Trophoblast cell (in vitro differentiated cells and primary cell): ENCODE results near the gene HDAC7.

ENCODE experiments used
- DNase-seq, 2 donors: peaks; one replicate each; pipeline ENCODE4 v3.0.0-alpha.2; 2016
- H2AFZ ChIP-seq: 2 replicates; pipeline ENCODE4 v1.6.1; 2013; ENCODE audit warnings: low read length, moderate library complexity, mild to moderate bottlenecking; ENCODE audit not compliant: insufficient read depth, poor library complexity
- H2AK5ac ChIP-seq: 2 replicates; pipeline ENCODE4 v1.6.1; 2013; ENCODE audit warnings: mild to moderate bottlenecking, low read length
- H2BK120ac ChIP-seq: 2 replicates; pipeline ENCODE4 v1.6.1; 2013; ENCODE audit warnings: low read length, mild to moderate bottlenecking, moderate library complexity; ENCODE audit not compliant: insufficient read depth, poor library complexity
- H2BK12ac ChIP-seq: 2 replicates; pipeline ENCODE4 v1.6.1; 2013; ENCODE audit warnings: mild to moderate bottlenecking, low read length, moderate library complexity
- H2BK5ac ChIP-seq: 2 replicates; pipeline ENCODE4 v1.6.1; 2013; ENCODE audit warnings: low read length, low read depth, moderate library complexity, mild to moderate bottlenecking; ENCODE audit not compliant: poor library complexity
- H3K14ac ChIP-seq: 2 replicates; pipeline ENCODE4 v1.6.1; 2013; ENCODE audit warnings: mild to moderate bottlenecking, low read length
- H3K18ac ChIP-seq: 2 replicates; pipeline ENCODE4 v1.6.1; 2013; ENCODE audit warnings: mild to moderate bottlenecking, low read length
- H3K23ac ChIP-seq: 2 replicates; pipeline ENCODE4 v1.6.1; 2013; ENCODE audit warnings: low read length
- H3K27ac ChIP-seq: 2 replicates; pipeline ENCODE4 v1.5.1; 2013; ENCODE audit warnings: low read depth, mild to moderate bottlenecking, inconsistent platforms, low read length, moderate library complexity
- H3K27me3 ChIP-seq: 2 replicates; pipeline ENCODE4 v1.6.1; 2013; ENCODE audit warnings: inconsistent platforms, mild to moderate bottlenecking, low read length, moderate library complexity; ENCODE audit not compliant: insufficient read depth
- H3K36me3 ChIP-seq, 2 experiments: 1 replicate in 1 of 2; 2 replicates in 1 of 2; pipeline ENCODE4 v1.6.1; 2013; ENCODE audit warnings: low read length in 2 of 2, mild to moderate bottlenecking in 2 of 2, moderate library complexity in 1 of 2; ENCODE audit not compliant: insufficient read depth in 2 of 2, control insufficient read depth in 1 of 2
- H3K4ac ChIP-seq: 2 replicates; pipeline ENCODE4 v1.6.1; 2013; ENCODE audit warnings: low read depth, mild to moderate bottlenecking, low read length, moderate library complexity
- H3K4me1 ChIP-seq, 2 experiments: 1 replicate in 1 of 2; 2 replicates in 1 of 2; pipeline ENCODE4 v1.6.1; 2013; ENCODE audit warnings: low read length in 2 of 2, mild to moderate bottlenecking in 2 of 2, moderate library complexity in 1 of 2; ENCODE audit not compliant: insufficient read depth in 2 of 2, control insufficient read depth in 1 of 2
- H3K4me2 ChIP-seq: 2 replicates; pipeline ENCODE4 v1.6.1; 2013; ENCODE audit warnings: inconsistent platforms, mild to moderate bottlenecking, low read length, moderate library complexity
- H3K4me3 ChIP-seq: 2 replicates; pipeline ENCODE4 v1.5.1; 2013; ENCODE audit warnings: mild to moderate bottlenecking, low read depth, low read length, inconsistent platforms
- H3K79me1 ChIP-seq: one replicate; pipeline ENCODE4 v1.6.1; 2013; ENCODE audit warnings: low read length
- H3K79me2 ChIP-seq: 2 replicates; pipeline ENCODE4 v1.6.1; 2013; ENCODE audit warnings: low read length, mild to moderate bottlenecking; ENCODE audit not compliant: control insufficient read depth, insufficient read depth, poor library complexity
- H3K9ac ChIP-seq: 2 replicates; pipeline ENCODE4 v1.6.1; 2013; ENCODE audit warnings: mild to moderate bottlenecking, low read length
- H3K9me3 ChIP-seq: 2 replicates; pipeline ENCODE4 v1.6.1; 2013; ENCODE audit warnings: low read depth, mild to moderate bottlenecking, control low read depth, inconsistent platforms, low read length; ENCODE audit not compliant: insufficient read depth
- H4K12ac ChIP-seq: 2 replicates; pipeline ENCODE4 v1.6.1; 2013; ENCODE audit warnings: low read depth, mild to moderate bottlenecking, low read length, moderate library complexity
- H4K8ac ChIP-seq: 2 replicates; pipeline ENCODE4 v1.6.1; 2013; ENCODE audit warnings: low read depth, mild to moderate bottlenecking, low read length, moderate library complexity
- H4K91ac ChIP-seq: one replicate; pipeline ENCODE4 v1.6.1; 2013; ENCODE audit warnings: low read depth, mild to moderate bottlenecking, low read length, moderate library complexity
- WGBS: extraction: QIAGEN DNeasy Blood & Tissue Kit; methylation state at CpG from one replicate; pipeline ENCODE4 v1.1.7; 2013; ENCODE audit warnings: missing lambda C conversion rate; ENCODE audit not compliant: insufficient read length, insufficient coverage; ENCODE audit errors: extremely low coverage; 5-methylcytosine and 5-hydroxymethylcytosine counted together

The HDAC7 gene

GRCh38 chr12:47789712-47790489 lies 29.8 kb downstream of the HDAC7 start:
- H3K14ac ChIP-seq, result no peak overlapping the region

DNA sequence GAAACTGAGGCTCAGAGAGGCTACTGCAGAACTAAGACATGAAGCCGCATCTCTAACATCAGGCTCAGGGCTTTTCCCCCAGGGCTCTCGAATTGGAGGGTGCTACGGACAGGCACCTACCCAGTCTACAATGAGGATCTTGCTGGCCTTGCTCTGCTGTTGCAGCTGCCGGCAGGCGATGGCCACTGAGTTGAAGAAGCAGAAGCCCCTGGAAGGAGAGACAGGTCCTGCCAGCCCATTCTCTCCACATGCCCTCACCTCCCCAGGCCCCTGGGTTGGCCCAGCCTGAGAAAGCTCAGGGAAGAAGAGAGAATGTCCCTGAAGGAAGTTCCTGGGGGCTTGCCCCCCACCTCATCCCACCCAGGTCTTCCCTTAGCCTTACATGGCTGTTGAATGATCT lies 30.6 kb downstream of the HDAC7 start:
- Histone ChIP-seq H2AK5ac (no peak overlapping the region), H3K9ac (no peak overlapping the region), H4K8ac (no peak overlapping the region), H3K9me3 (peaks cover 4% of the 10 kb centered on the region), H4K12ac (no peak overlapping the region), H3K4ac (no peak overlapping the region), H2BK12ac (no peak overlapping the region), H3K79me2 (no peaks in the 10 kb centered on the region), H3K27ac (no peak overlapping the region), H4K91ac (no peak overlapping the region), H2BK120ac (no peak overlapping the region), H3K23ac (no peak overlapping the region), H3K79me1 (no peaks in the 10 kb centered on the region), H3K36me3 (peaks cover 89 to 94% of the 10 kb centered on the region in 2 experiments), H3K14ac (no peak overlapping the region), H3K4me1 (no peaks in the 10 kb centered on the region), H3K27me3 (no peaks in the 10 kb centered on the region), H3K4me2 (no peak overlapping the region), H3K4me3 (no peak overlapping the region), H2BK5ac (no peak overlapping the region), H3K18ac (no peak overlapping the region), H2AFZ (no peak overlapping the region)
- no CpG with 5 or more reads among the region's 5 CpGs for WGBS
- no peak for DNase-seq

More at GRCh38 chr12:47789712-47790489, 29.8 kb downstream of the HDAC7 start:
- Histone ChIP-seq H3K79me1 (no peaks in the 10 kb centered on the region), H3K36me3 (peaks cover 90 to 94% of the 10 kb centered on the region in 2 experiments), H4K91ac (no peak overlapping the region), H3K9me3 (peaks cover 4% of the 10 kb centered on the region), H2BK120ac (no peak overlapping the region), H2BK5ac (no peak overlapping the region), H3K27ac (no peak overlapping the region), H4K8ac (no peak overlapping the region), H3K18ac (no peak overlapping the region), H3K27me3 (no peaks in the 10 kb centered on the region), H3K23ac (no peak overlapping the region), H3K4me2 (no peak overlapping the region), H2AK5ac (no peak overlapping the region), H3K4me3 (no peak overlapping the region), H3K9ac (no peak overlapping the region), H2AFZ (no peak overlapping the region), H2BK12ac (no peak overlapping the region), H3K79me2 (no peaks in the 10 kb centered on the region), H3K4ac (no peak overlapping the region), H4K12ac (no peak overlapping the region), H3K4me1 (no peaks in the 10 kb centered on the region)
- no peak for DNase-seq
- no CpG with 5 or more reads among the region's 22 CpGs for WGBS

GRCh38 chr12:47787596-47788319 lies 31.9 kb downstream of the HDAC7 start:
- H2BK5ac ChIP-seq, result no peak overlapping the region
- H3K9me3 ChIP-seq, result no peaks in the 10 kb centered on the region
- H3K27me3 ChIP-seq, result no peaks in the 10 kb centered on the region
- H2AK5ac ChIP-seq, result no peak overlapping the region
- H3K9ac ChIP-seq, result no peak overlapping the region
- H4K12ac ChIP-seq, result no peak overlapping the region
- H4K8ac ChIP-seq, result no peak overlapping the region
- no peak overlapping the region for H2BK120ac ChIP-seq
- no peaks in the 10 kb centered on the region for H3K79me1 ChIP-seq
- peaks cover 93 to 96% of the 10 kb centered on the region in 2 experiments for H3K36me3 ChIP-seq
- H3K4me2 ChIP-seq, result no peak overlapping the region
- H3K79me2 ChIP-seq, result no peaks in the 10 kb centered on the region
- no peak overlapping the region for H2BK12ac ChIP-seq
- no peak overlapping the region for H3K18ac ChIP-seq
- H4K91ac ChIP-seq, result no peak overlapping the region
- H3K23ac ChIP-seq, result no peak overlapping the region
- DNase-seq, result no peak
- WGBS, result no CpG with 5 or more reads among the region's 14 CpGs
- no peak overlapping the region for H3K4me3 ChIP-seq
- H3K27ac ChIP-seq, result no peak overlapping the region
- H3K4ac ChIP-seq, result no peak overlapping the region
- no peaks in the 10 kb centered on the region for H3K4me1 ChIP-seq
- H3K14ac ChIP-seq, result no peak overlapping the region
- H2AFZ ChIP-seq, result no peak overlapping the region

DNA sequence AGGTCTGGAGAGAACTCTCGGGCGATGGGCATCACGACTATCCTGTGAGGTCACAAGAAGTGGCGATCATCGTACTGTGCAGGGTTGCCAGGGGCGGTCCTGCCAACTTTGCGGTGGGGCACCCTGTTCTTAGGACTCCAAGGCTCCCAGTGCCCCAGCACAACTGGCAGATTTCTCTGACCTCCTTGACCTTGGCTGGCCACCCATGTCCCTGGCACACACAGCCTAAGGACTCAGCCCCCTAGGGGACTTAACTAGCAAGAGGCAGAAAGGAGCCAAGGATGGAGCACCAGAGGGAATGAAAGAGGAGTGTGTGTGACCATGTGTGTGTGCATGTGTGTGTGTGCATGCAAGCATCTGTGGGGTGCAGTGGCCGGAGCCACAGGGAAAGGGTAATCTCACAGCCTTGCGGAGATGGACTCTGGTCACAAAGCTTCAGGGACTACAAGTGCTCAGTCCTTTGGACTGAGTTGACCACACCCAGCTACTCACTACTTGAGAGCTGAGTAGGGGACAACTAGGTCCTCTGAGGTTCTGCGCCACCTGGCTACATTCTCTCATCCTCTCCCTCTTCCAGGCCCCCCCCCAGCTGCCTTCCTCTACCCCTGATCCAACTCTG lies 32.9 kb downstream of the HDAC7 start:
- H3K79me2 ChIP-seq, result no peaks in the 10 kb centered on the region
- DNase-seq, result no peak
- no peak overlapping the region for H3K4ac ChIP-seq
- no peak overlapping the region for H2BK12ac ChIP-seq
- H3K4me2 ChIP-seq, result no peak overlapping the region
- H3K36me3 ChIP-seq, result peaks cover 93 to 98% of the 10 kb centered on the region in 2 experiments
- no peaks in the 10 kb centered on the region for H3K4me1 ChIP-seq
- no peak overlapping the region for H3K4me3 ChIP-seq
- H3K18ac ChIP-seq, result no peak overlapping the region
- no peak overlapping the region for H4K8ac ChIP-seq
- no peaks in the 10 kb centered on the region for H3K27me3 ChIP-seq
- no peaks in the 10 kb centered on the region for H3K9me3 ChIP-seq
- WGBS, result no CpG with 5 or more reads among the region's 10 CpGs
- no peak overlapping the region for H4K12ac ChIP-seq
- H3K14ac ChIP-seq, result no peak overlapping the region
- H3K79me1 ChIP-seq, result no peaks in the 10 kb centered on the region
- H3K27ac ChIP-seq, result no peak overlapping the region
- H2AK5ac ChIP-seq, result no peak overlapping the region
- no peak overlapping the region for H2BK5ac ChIP-seq
- no peak overlapping the region for H4K91ac ChIP-seq
- H2AFZ ChIP-seq, result no peak overlapping the region
- H3K9ac ChIP-seq, result no peak overlapping the region
- no peak overlapping the region for H3K23ac ChIP-seq
- no peak overlapping the region for H2BK120ac ChIP-seq
